HUES64 (cell line): Measurements from ENCODE around the gene RAD54L.
A peak's percentile ranks its signal among the peaks of the same experiment; 100 is the strongest.
"Not testable (repeated sequence)": the region's sequence is repeated elsewhere in the genome, so short reads cannot be mapped to it uniquely, and the experiment has no call there.

Experiments used
- H3K27ac ChIP-seq: 2 replicates; pipeline ENCODE4 v1.7.0; 2013; ENCODE audit warnings: low read depth, low read length, inconsistent platforms
- H3K27me3 ChIP-seq: 2 replicates; pipeline ENCODE4 v1.6.1; 2013; ENCODE audit warnings: mild to moderate bottlenecking, low read length; ENCODE audit not compliant: insufficient read depth
- H3K36me3 ChIP-seq: 2 replicates; pipeline ENCODE4 v1.6.1; 2013; ENCODE audit warnings: mild to moderate bottlenecking, low read length; ENCODE audit not compliant: insufficient read depth
- H3K4me1 ChIP-seq: 2 replicates; pipeline ENCODE4 v1.6.1; 2013; ENCODE audit warnings: mild to moderate bottlenecking, low read length, moderate library complexity; ENCODE audit not compliant: insufficient read depth
- H3K4me3 ChIP-seq: 2 replicates; pipeline ENCODE4 v1.5.1; 2013; ENCODE audit warnings: mild to moderate bottlenecking, low read length, moderate library complexity
- H3K9ac ChIP-seq: 2 replicates; pipeline ENCODE4 v1.6.1; 2013; ENCODE audit warnings: mild to moderate bottlenecking, low read depth, low read length
- H3K9me3 ChIP-seq: 2 replicates; pipeline ENCODE4 v1.6.1; 2013; ENCODE audit warnings: low read depth, low read length; ENCODE audit not compliant: insufficient read depth
- WGBS: fragments of 150-250, 120-280 bp; methylation state at CpG from one replicate; pipeline ENCODE4 v1.1.7; 2013; ENCODE audit warnings: missing lambda C conversion rate; 5-methylcytosine and 5-hydroxymethylcytosine counted together

The RAD54L gene

DNA sequence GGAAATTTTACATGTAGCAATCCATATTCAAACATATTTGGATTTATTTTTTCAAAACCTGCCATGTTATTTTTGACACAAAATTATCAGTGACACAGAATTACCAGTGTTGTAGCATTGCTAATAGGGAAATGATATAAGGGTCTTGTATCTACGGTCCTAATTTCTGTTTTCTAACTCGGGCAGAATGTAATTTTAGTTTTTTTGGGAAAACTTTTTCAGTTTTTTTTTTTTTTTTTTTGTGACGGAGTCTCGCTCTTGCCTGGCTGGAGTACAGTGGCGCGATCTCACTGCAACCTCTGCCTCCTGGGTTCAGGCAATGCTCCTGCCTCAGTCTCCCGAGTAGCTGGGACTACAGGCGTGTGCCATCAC, 58.6 kb downstream of the RAD54L start:
- 94% methylated on average over 8 of the region's 8 CpGs for WGBS
- peaks cover 38% of the 10 kb centered on the region for H3K36me3 ChIP-seq
- no peaks in the 10 kb centered on the region for H3K9me3 ChIP-seq
- H3K27me3 ChIP-seq = no peaks in the 10 kb centered on the region
- 0 out of 2 replicates have a peak overlapping the region, but pooled peaks have one; percentile 12 for H3K4me3 ChIP-seq
- H3K27ac ChIP-seq = no peak overlapping the region
- peaks cover 14% of the 10 kb centered on the region for H3K4me1 ChIP-seq
- H3K9ac ChIP-seq = no peak overlapping the region

DNA sequence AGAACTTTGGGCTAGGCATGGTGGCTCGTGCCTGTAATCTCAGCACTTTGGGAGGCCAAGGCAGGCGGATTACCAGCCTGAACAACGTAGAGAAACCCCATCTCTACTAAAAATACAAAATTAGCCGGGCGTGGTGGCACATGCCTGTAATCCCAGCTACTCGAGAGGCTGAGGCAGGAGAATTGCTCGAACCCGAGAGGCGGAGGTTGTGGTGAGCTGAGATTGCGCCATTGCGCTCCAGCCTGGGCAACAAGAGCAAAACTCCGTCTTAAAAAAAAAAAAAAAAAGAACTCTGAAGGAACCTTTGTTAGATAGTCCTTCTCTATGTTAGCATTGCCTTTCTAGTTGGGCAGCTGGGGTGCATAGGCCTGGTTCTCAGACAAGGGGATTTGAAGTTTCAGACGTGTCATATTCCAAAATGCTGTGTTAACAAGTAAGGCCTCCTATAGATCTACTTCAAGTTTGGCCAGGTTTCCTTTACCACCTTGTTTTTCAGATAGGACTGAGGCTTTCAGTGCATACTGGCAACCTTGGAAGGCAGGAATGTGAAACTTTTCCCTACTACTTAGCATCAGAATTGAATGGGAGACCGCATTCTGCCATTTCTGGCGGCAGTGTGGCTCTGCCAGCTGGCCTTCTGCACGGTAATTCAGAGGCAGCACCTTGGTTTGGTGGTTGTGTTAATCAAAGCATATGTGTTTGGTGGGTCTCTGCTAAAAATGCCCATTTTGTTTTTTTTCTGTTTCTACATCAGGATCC, 62.0 kb downstream of the RAD54L start:
- Histone ChIP-seq H3K9me3 (no peaks in the 10 kb centered on the region), H3K4me1 (peaks cover 12% of the 10 kb centered on the region; the same call in 1 of the 2 replicates), H3K36me3 (peaks cover 71% of the 10 kb centered on the region), H3K27me3 (no peaks in the 10 kb centered on the region), H3K4me3 (no peak overlapping the region), H3K27ac (no peak overlapping the region), H3K9ac (no peak overlapping the region)
- WGBS = 93% methylated on average over 16 of the region's 16 CpGs

GRCh38 chr1:46310321-46310720, 62.8 kb downstream of the RAD54L start:
- Histone ChIP-seq H3K27ac (no peak overlapping the region), H3K36me3 (peaks cover 76% of the 10 kb centered on the region), H3K27me3 (no peaks in the 10 kb centered on the region), H3K9me3 (no peaks in the 10 kb centered on the region), H3K9ac (no peak overlapping the region), H3K4me1 (peaks cover 12% of the 10 kb centered on the region; the same call in 1 of the 2 replicates), H3K4me3 (no peak overlapping the region)
- 97% methylated on average over 4 of the region's 4 CpGs for whole genome bisulfite sequencing

- Histone ChIP-seq H3K4me3 (no peak overlapping the region), H3K27me3 (no peaks in the 10 kb centered on the region), H3K27ac (no peak overlapping the region), H3K36me3 (peaks cover 60% of the 10 kb centered on the region), H3K4me1 (no peaks in the 10 kb centered on the region), H3K9me3 (no peaks in the 10 kb centered on the region), H3K9ac (no peak overlapping the region)
- 100% methylated on average over 3 of the region's 3 CpGs for WGBS
These were observed 68.3 kb downstream of the RAD54L start for GRCh38 chr1:46315669-46316403.

- 0 out of 2 replicates have a peak, but pooled peaks cover 4% of the 10 kb centered on the region for H3K4me1 ChIP-seq
- H3K9ac ChIP-seq = no peak overlapping the region
- no peaks in the 10 kb centered on the region for H3K9me3 ChIP-seq
- peaks cover 45% of the 10 kb centered on the region for H3K36me3 ChIP-seq
- no peak overlapping the region for H3K27ac ChIP-seq
- no peaks in the 10 kb centered on the region for H3K27me3 ChIP-seq
- H3K4me3 ChIP-seq = no peak overlapping the region
- WGBS = 95% methylated on average over 1 of the region's 1 CpG
These were observed 69.8 kb downstream of the RAD54L start for GRCh38 chr1:46317323-46317722.

- H3K27ac ChIP-seq = not testable (repeated sequence)
- 92% methylated on average over 6 of the region's 6 CpGs for WGBS
These were observed 71.7 kb downstream of the RAD54L start for GRCh38 chr1:46319301-46319700.

GRCh38 chr1:46319960-46320914, 72.7 kb downstream of the RAD54L start:
- H3K9me3 ChIP-seq, H3K27ac ChIP-seq, H3K9ac ChIP-seq, H3K4me3 ChIP-seq, H3K27me3 ChIP-seq, H3K4me1 ChIP-seq: not testable (repeated sequence)
- 63% methylated on average over 4 of the region's 13 CpGs for WGBS
- H3K36me3 ChIP-seq = peaks cover 20% of the 10 kb centered on the region

More at GRCh38 chr1:46319301-46319700, 71.7 kb downstream of the RAD54L start:
- not testable (repeated sequence) for H3K27me3 ChIP-seq, H3K9ac ChIP-seq, H3K4me1 ChIP-seq, H3K9me3 ChIP-seq, H3K4me3 ChIP-seq
- H3K36me3 ChIP-seq = peaks cover 28% of the 10 kb centered on the region

DNA sequence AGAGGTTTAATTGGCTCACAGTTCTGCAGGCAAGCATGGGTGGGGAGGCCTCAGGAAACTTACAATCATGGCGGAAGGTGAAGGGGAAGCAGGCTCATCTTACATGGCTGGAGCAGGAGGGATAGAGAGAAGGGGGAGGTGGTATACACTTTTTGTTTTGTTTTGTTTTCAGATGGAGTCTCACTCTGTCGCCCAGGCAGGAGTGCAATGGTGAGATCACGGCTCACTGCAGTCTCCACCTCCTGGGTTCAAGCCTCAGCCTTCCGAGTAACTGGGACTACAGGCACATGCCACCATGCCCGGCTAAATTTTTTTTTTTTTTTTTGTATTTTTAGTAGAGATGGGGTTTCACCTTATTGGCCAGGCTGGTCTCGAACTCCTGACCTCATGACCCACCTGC, 74.6 kb downstream of the RAD54L start:
- not testable (repeated sequence) for H3K4me3 ChIP-seq, H3K36me3 ChIP-seq, H3K4me1 ChIP-seq, H3K27ac ChIP-seq, H3K27me3 ChIP-seq, H3K9ac ChIP-seq, H3K9me3 ChIP-seq
- 95% methylated on average over 6 of the region's 6 CpGs for WGBS

- not testable (repeated sequence) for H3K9ac ChIP-seq, H3K4me3 ChIP-seq, H3K27ac ChIP-seq
These were observed 77.9 kb downstream of the RAD54L start for GRCh38 chr1:46325285-46326076.

More at GRCh38 chr1:46325285-46326076, 77.9 kb downstream of the RAD54L start:
- H3K36me3 ChIP-seq, H3K9me3 ChIP-seq, H3K27me3 ChIP-seq: not testable (repeated sequence)
- peaks cover 16% of the 10 kb centered on the region for H3K4me1 ChIP-seq
- 94% methylated on average over 7 of the region's 11 CpGs for WGBS
